GM21360 (cell line): ENCODE measurements around the gene UNC13D.
"Not testable (repeated sequence)": the region's sequence is repeated elsewhere in the genome, so short reads cannot be mapped to it uniquely, and the experiment has no call there.

Source experiments
- ATAC-seq: cut with Tn5 transposase; IDR thresholded peaks from one replicate; pipeline ENCODE4 v1.9.1; 2021; ENCODE audit warnings: mild to moderate bottlenecking, moderate library complexity; ENCODE audit not compliant: unreplicated experiment

Gene UNC13D

DNA sequence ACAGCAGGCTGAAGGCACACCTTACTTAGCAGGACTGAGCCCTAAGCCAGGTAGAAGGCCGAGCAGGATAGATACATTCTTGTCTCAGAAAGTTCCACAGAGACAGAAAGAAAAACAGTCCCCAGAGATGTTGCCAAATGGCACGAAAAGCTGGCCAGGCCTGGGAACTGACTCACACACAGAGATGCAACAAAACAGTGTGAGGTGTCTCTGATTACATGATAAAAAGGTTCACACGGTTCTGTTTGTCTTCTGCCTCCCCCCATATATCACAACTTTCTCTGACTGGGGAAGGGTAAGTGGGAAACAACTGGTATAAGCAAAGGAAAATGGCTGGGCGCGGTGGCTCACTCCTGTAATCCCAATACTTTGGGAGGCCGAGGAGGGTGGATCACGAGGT lies 9.2 kb upstream of the UNC13D start:
- no peak for ATAC-seq

DNA sequence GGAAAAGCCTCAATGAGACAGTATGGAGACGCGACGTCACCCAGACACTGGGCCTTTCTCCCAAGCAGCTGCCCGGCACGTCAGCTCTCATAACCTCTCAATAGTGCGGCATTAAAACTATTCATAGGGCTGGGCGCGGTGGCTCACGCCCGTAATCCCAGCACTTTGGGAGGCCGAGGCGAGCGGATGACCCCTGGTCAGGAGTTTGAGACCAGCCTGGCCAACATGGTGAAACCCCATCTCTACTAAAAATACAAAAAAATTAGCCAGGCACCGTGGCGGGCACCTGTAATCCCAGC lies 7.4 kb upstream of the UNC13D start:
- not testable (repeated sequence) for ATAC-seq

DNA sequence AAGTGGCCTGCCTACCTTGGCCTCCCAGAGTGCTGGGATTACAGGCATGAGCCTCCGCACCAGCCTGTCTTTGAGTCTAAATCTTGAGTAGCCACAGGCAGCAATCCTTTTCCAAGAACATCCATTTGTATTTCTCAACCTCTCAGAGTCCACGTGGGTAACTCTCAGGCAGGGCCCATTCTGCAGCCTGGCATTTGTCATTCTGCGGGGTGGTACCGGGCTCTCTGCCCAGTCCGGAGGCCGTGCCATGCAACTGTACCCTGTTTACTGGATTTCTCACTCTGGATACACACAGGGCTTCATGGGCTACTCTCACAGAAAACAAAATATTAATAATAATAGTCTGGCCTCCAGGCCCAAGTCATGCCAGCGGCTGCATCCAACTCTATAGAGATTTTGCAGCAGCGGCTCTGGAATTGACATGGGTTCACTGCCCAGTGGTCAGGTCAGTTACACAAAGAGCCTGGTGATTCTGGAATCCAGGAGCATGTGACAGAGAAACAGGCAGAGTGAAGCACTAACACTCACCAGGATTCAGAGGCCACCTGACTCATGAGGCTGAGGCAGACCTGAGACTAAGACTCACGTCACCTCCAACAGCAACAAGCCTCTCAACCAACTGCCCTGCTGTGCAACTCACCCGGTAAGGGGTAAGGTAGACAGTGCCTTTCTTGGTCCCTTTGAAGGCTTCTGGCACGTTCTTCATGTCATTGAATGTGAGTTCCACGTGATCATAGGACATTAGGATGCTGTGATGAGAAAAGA lies 6.9 kb upstream of the UNC13D start:
- no peak for ATAC-seq

DNA sequence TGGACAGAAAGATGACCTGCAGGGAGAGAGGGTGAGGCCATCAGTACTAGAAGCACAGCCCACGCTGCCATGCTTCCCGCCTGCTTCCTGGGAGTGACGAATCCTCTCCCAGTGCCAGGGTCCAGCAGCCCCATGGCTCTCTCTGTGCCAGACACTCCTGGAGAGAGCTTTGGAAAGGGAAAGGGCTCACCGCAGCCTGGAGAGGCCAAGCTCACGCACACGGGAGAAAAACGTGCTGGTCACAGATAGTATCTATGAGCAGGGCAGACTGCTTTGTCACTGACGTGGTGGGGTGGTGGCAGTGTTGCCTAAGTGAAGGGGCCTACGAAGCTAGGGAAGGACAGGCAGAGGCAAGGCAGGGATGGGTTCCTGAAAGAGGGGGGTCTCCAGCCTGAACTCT lies 5.5 kb upstream of the UNC13D start:
- ATAC-seq: no peak

DNA sequence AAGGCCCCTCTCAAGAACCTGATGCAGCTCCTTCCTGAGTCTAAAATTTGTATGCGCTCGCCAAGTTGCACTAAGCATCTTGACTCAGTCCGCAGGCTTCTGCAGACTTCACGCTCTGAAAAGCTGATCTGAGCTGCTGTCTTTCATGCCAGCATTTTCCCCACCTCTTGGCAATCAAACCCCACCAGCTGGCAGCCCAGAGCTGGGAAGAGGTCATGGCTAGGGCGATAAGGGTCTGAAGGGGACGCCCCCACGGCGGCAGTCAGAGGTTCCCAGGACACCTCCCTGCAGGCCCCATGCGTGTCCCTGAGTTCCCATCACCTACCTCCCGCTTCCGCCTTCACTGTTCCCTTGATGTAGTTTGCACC lies 5.1 kb upstream of the UNC13D start:
- ATAC-seq: no peak

DNA sequence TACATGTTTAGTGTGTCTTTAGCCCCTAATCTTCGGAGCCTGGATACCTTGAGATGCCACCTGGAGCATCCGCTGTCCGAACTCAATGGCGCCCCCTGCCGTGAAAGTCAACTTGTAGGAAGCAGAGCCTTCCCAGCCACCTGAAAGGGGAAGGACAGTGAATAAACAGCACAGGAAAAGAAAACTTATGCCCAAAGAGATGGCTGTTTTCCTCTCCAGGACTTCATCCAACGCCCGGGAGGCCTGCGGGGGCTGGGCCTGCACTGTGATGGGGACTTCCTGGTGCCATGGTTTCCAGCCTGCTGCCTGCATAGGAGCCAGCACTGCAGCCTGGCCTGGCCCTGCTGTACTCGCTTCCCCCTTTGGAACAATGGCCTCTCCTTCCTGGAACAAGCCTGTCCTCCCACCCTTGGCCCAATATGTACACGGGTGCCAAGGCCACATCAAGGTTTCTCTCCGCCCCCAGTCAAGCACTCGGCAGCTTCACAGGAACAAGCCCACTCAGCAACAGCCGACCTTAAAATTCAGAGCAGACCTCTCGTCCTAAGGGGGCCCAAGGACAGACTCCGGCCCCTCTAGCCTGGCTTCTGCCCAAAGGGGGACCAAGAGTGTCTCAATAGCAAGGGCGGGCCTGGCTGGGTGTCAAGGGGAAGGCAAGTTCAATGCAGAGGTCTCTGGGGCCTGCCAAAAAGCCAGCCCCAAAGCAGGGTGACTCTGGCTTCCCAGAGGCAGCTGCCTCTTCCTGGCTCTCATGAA lies 4.5 kb upstream of the UNC13D start:
- ATAC-seq: no peak

DNA sequence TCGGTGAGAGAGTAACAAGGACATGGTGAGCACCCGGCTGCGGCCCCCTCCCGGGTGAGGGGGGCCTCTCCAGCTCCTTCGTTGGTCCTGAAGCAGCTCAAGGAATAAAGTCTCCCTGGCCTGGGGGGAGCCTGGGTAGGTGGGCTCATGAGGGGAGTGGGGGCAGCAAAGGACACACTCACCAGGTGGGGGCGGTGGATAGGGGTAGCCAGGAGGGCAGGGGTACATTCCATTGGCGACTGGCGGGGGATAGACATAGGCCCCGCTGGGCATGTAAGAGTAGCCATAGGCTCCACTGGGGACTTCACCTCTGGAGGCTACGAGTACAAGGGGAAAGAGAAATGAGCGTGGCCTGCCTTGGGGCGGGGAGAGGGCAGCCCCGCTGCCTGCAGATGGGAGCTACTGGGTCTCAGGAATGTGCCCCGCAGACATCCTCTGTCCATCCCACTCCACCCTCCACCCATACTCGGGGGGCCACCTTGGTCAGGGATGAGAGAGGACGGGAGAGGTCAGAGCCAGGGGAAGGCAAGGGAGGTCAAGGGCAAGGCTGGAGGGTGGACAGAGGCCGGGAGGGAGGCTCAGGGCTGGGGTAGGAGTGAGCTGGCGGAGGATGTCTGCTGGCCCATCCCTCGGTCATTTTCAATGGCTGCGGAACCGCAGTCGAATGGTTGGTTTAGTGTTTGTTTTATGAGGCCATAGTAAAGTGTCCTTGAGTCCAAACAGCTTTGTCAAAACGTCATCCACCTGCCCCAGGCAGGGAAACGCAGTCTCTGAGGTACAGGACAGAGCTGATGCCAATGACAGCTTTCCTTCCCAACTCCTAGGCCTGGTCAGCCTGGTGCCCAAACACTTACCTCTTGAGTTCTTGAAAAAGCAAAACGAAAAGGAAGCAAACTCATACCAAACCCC lies 3.7 kb upstream of the UNC13D start:
- ATAC-seq: no peak

DNA sequence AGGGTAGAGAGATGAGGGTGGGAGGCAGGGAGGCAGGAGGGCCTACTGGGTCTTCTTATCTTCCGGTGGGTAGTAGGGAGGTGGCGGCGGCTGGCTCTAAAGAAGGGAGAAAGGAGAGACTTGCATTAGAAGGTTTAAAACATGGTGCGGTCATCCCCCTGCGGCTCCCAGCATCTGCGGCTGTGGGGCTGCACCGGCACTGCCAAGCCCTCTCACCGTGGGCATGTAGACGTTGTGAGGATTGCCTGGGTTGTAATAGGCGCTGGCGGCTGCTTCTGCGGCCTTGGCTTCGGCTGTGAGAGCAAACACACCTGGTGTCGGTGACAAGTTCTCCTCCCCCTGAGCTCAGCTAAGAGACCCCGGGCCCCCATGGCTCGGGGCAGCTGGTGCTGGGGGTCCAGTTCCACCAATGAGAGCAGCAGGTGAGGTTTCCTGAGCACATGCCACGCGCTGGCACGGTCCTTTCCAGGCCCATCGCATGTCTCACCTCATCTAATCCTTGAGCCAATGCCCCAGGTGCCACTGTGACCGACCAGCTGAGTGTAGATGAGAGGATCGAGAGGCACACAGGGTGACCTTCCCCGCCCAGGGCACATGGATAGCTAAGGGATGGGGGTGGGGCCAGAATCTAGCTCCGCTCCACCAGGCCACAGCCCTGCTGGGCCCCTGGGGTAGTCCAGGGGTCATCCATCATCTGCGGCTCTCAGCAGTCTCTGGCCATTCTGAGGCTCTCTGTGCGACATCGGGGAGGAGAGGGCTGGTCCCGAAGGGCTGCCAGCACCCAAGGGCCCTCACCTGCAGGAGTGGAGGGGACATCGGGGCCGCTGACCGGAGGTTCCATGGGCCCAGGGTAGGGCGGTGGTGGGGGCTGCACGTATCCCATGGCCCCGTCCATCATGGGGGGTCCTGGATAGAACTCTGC lies 2.7 kb upstream of the UNC13D start:
- no peak for ATAC-seq

DNA sequence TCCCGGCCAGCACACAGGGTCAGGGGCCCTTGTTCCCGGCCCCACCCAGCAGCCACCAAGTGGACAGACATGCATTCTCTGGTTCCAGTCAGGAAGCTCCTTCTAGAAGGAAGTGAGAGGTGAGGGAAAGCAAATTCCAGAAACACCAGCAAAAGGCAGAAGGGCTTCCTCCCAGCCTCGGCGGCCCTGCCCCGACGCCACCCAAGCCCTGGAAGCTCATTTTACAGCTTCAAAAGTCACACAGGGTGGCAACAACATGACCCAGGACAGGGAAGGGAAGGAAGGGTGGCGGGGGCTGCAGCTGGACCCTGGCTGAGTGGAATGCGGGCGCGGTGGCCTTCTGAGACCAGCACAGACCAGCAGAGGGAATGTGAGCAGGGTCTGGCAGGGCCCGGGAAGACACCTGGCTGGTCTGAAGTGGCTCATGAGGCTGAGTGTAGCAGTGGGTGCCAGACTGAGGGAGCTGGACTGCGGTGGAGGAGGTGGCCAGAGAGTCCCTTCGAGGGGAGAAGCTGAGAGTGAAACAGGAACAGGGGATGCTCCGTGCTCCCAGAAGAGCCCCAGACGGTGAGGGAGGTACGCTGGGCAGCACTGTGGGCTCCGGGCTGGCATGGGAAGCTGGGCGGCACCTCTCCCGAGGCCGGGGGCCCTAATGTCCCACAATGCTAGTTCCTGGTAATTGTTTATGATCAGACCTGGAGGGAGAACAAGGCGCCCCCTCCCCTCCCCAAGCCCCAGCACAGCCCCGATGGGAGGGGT lies 1.9 kb upstream of the UNC13D start:
- no peak for ATAC-seq

DNA sequence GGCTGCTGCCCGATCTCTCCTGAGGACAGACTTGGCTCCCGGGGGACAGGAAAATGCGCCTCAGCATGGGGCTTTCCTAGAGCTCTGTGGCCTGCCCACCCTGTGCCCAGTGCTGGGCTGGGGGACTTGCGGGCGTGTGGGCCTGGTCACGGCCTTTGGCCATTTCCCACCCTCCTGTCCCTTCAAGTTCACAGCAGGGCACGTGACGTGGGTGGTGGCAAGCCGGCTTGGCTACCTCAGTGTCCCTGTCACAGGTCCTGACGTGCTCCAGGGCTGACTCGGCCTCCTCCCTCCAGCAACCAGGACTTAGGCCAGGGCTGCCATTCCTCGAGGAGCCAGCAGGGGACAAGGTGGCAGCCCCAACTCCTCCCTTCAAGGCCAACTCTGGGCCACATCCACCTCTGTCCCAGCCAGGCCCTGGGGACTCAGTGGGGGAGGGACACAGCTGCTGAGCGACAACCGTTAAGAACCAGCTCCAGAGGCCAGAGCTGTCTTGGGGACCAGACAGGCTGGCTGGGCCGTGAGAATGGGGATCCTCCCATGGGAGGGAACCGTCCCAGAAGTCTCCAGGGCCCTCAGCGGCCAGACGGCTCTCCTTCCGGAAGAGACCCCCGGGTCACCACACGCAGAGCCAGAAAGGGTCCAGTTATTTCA lies 981 bp upstream of the UNC13D start:
- peak; percentile 56 for ATAC-seq

DNA sequence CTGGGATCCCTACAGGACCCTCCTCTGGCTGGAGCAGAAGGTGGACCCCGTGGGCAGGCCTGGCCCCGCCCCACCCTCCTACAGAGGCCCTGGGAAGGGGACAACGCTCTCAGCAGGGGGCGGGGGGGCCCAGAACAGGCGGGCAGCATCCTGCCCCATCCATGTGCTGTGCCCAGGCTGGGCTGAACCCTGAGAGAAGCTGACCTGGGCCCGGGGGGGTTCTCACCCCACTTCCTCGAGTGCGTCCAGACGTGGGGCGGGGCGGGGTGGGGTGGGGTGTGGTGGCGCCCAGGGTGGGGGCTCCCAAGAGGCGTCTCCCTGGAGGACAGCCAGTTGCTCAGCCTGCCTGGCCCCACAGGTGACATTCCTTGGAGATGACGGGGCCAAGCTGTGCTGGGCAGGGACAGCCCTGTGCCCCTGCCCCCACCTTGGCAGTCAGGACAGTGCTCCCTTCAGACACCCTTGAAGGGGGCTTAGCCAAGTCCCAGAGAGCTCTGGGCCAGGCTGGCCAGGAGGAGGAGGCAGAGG lies 390 bp upstream of the UNC13D start:
- peak; percentile 6 for ATAC-seq

DNA sequence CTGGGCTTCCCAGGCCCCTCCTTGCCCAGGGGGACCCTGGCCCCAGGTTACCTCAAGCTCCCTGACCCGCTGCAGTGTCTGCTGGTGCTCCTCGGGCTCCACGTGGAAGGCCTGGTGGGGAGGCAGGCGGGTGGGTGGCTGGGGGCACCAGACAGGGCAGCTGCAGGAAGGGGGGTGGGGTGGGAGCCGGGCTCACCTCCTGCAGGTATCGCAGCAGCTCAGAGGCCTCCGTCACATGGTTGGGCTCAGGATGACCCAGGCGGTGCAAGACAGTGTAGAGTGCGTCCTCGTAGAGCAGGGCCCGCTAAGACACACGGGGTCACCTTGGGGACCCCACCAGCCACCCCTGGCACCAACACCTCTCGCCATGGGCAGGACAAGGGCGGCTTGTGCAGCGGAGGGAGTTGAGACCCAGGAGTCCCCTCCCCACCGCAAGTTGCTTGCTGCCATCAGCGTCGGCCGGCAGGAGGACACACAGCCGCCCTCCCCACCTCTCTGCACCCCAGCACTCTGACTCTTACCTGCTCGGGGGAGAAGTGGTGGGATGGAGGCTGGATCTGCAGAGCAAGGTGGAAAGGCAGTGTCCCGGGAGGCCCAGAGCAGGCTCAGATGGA lies 1.1 kb downstream of the UNC13D start:
- no peak for ATAC-seq

DNA sequence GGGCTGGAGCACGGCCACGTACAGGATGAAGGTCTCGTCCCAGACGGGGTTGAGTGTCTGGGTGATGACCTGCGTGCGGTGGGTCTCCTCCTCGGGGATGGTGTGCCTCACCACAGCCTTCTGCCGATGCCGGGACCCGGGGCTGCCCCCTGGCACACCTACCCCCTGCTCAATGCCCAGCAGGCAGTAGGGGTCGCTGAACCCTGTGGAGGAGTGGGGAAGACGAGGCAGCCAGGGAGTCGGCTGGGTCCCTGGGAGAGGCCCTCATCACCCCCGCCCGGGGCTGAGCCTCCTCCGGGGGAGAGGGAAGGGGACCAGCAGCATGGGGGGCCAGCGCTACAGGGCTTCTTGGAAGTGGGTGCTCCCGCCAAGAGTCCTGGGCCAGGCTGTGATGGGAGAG lies 1.8 kb downstream of the UNC13D start:
- no peak for ATAC-seq

DNA sequence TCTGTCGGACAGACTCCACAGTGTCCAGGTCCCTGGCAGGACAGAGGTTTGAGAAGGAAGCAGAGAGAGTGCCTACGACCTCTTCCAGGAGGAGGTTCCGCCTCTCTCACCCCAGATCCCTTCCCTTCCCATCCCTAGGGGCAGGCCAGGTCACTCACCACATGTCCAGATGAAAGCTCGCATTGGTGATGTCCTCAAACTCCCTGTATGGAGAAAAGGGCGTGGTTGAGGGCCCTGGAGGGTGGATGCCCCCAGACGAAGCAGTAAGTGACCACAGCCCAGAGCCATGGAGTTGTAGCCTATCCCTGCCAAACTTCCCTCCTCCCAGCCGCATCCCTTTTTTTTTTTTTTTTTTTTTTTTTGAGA lies 3.4 kb downstream of the UNC13D start:
- ATAC-seq: no peak

DNA sequence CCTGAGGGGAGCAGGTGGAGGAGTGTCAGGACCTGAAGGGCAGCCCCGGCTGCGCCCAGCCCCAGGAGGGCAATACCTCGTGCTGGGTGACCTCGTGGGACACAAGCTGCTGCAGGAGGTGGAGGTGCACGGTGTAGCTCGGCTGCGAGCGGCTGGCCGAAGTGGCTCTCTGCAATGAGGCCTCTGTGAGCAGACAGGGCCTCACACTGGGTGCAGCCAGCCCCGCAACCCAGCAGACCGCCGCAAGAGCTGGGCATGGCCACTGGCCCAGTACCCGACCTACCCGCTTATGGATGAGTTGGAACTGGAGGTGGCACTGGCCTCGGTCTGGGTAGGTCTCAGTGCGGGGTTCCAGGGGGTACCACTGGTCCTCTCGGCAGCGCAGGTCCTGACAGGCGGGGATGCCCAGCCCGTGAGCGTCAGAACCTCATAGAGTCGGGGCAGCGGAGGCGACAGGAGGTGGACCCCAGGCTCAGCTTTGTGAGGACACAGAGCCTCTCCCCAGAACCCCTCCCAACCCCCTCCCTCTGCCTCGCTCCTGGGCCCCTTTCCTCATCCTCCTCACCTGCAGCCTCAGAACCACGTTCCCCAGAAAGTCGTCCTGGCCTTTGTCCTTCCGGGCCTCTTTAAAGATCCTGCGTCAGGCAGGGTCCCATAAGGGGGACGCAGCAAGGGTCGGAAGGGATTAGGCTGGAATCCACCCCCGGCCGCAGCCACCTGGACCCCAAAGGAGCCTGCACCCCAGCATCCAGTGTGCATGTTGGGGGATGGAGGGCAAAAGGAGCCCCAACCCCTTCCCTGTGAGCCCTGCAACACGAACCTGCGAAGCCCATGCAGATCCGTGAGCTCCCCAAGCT lies 4.0 kb downstream of the UNC13D start:
- no peak for ATAC-seq

DNA sequence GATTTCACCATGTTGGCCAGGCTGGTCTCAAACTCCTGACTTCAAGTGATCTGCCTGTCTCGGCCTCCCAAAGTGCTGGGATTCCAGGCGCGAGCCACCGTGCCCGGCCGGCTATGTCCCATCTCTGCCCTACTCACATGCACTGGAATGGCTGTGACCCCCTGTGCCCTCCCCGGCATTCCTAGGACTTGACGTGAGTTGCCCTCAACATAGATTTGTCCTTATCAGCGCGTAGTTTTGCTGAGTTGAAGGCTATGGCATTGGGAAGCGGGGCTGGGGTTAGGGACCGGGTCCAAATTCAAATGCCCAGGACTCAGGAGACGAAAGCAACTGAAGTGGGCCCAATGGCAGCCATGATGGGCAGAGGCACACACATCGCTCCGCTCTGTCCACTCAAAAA lies 5.8 kb downstream of the UNC13D start:
- ATAC-seq: no peak

DNA sequence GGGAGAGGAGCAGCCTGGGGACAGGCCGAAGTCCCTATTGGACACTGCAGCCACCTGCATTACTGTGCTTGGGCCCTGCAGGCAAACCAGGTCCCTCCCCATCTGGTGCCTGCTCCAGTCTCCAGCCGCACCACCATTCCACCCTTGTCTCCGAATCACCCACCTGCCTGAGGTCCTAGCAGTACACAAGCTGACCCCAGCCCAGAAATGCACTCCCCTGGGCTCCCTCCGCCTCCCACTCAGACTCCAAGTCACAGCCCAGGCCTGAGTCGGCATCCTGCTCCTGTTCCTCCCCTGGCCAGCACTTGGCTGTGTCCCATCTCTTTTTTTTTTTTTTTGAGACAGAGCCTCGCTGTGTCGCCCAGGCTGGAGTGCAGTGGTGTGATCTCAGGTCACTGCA lies 6.3 kb downstream of the UNC13D start:
- no peak for ATAC-seq

DNA sequence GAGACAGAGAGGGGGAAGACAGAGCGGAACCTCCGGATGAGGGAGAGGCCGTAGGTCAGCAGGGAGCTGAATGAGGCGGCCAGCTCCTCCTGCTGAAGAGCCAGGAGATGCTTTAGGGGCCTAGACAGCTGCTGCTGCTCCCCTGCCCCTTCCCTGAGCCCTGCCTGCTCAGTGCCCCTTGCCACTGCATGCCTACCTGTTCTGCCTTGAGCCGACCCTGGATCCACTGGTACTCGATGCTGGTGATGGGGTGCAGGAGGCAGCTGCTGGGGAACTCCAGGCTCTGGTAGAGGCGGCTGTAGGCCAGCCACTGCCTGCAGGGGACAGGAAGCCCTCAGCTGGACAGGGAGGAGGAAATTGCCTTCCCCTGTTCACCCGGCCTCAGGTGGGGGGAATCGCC lies 7.6 kb downstream of the UNC13D start:
- ATAC-seq: no peak
